K562 (cell line): Measurements from ENCODE around the gene SESN3. TPM values are rescaled to one million over a fixed set of nuclear protein-coding genes. Genes with fewer than 3 reads are reported as not detected.

Experiments
- ATAC-seq: fragments of 200-7000 bp; cut with Tn5 transposase; 3 replicates; pipeline ENCODE4 v1.9.1; 2020; ENCODE audit warnings: moderate library complexity
- BruUV-seq: library from RNA; stranded (reverse); fragments of 400-500 nt; replicated peaks from 2 replicates; lab custom pipeline; 2021; lab: Mats Ljungman, UMichigan
- CTCF ChIA-PET: fragments of 300-600 bp; formaldehyde crosslinking; extraction: SDS; loops from one replicate; lab custom pipeline; 2021; ENCODE audit warnings: low intra/inter-chr PET ratio; lab: Yijun Ruan, JAX
- POLR2A ChIA-PET: fragments of 300-600, 350-650 bp; sonication (Branson Sonifier 250); formaldehyde crosslinking; extraction: SDS; loops from one replicate; lab custom pipeline; 2021; ENCODE audit warnings: antibody characterized with exemption, inconsistent platforms; lab: Yijun Ruan, JAX
- DNase-seq, 4 experiments: peaks; one replicate each; pipeline versions ENCODE4 v3.0.0 to v3.0.0-alpha.2; 2011 to 2018; ENCODE audit warnings: low spot score in 3 of 4, mixed read lengths in 3 of 4; ENCODE audit errors: extremely low read depth in 1 of 4
- FAIRE-seq: peaks from 2 replicates; lab custom pipeline; 2011; peaks lifted over from hg19 to GRCh38; lab: Jason Lieb, UNC
- H2AFZ ChIP-seq: 2 replicates; pipeline ENCODE4 v1.6.0; 2011; ENCODE audit warnings: low read depth, low read length, control low read depth, inconsistent platforms
- H3K27ac ChIP-seq: fragments of 200-600 bp; 3 replicates; pipeline ENCODE4 v1.8.0; 2011; ENCODE audit warnings: low read depth, mild to moderate bottlenecking, control low read depth, inconsistent platforms, low read length, moderate library complexity, mixed read lengths; ENCODE audit errors: extremely low read depth
- H3K27me3 ChIP-seq, 2 experiments: fragments of 300-600 bp in 1 of 2; 2 replicates in 1 of 2; 3 replicates in 1 of 2; pipeline versions ENCODE4 v1.6.0 to v1.8.0; 2011; ENCODE audit warnings: inconsistent platforms in 2 of 2, low read length in 2 of 2, mild to moderate bottlenecking in 1 of 2, mixed read lengths in 1 of 2, moderate library complexity in 1 of 2; ENCODE audit not compliant: control insufficient read depth in 2 of 2, insufficient read depth in 2 of 2
- H3K36me3 ChIP-seq: fragments of 300-600 bp; 3 replicates; pipeline ENCODE4 v1.8.0; 2011; ENCODE audit warnings: mild to moderate bottlenecking, low read length, inconsistent platforms; ENCODE audit not compliant: control insufficient read depth, insufficient read depth
- H3K4me1 ChIP-seq, 2 experiments: fragments of 200-600 bp in 1 of 2; replicated peaks in 1 of 2; 2 replicates in 1 of 2; 3 replicates in 1 of 2; pipeline versions ENCODE4 v1.5.1 to v1.8.0; 2011; ENCODE audit warnings: inconsistent platforms in 2 of 2, low read length in 2 of 2, mild to moderate bottlenecking in 1 of 2, mixed read lengths in 1 of 2, moderate library complexity in 1 of 2; ENCODE audit not compliant: control insufficient read depth in 2 of 2, insufficient read depth in 2 of 2
- H3K4me2 ChIP-seq: 2 replicates; pipeline ENCODE4 v1.6.1; 2011; ENCODE audit warnings: low read length, control low read depth, inconsistent platforms, mixed read lengths; ENCODE audit not compliant: insufficient read depth
- H3K4me3 ChIP-seq: fragments of 200-600 bp; sonication (generic), shearing (Covaris generic); 2 replicates; pipeline ENCODE4 v1.5.1; 2016; ENCODE audit warnings: control low read depth, inconsistent platforms
- H3K79me2 ChIP-seq: fragments of 200-600 bp; 3 replicates; pipeline ENCODE4 v1.8.0; 2011; ENCODE audit warnings: low read length, inconsistent platforms; ENCODE audit not compliant: control insufficient read depth, insufficient read depth
- H3K9ac ChIP-seq, 2 experiments: 2 replicates each; pipeline versions ENCODE4 v1.6.0 to v1.6.1; 2011; ENCODE audit warnings: low read depth in 2 of 2, low read length in 2 of 2, control low read depth in 1 of 2, inconsistent platforms in 1 of 2, mild to moderate bottlenecking in 1 of 2, mixed read lengths in 1 of 2; ENCODE audit not compliant: insufficient read depth in 1 of 2
- H3K9me1 ChIP-seq: one replicate; pipeline ENCODE4 v1.6.0; 2011; ENCODE audit warnings: inconsistent platforms, mild to moderate bottlenecking, low read length, moderate library complexity; ENCODE audit not compliant: control insufficient read depth, insufficient read depth
- H3K9me3 ChIP-seq: replicated peaks from 2 replicates; pipeline ENCODE4 v1.5.1; 2011; ENCODE audit warnings: low read depth, low read length, inconsistent platforms; ENCODE audit not compliant: control insufficient read depth, insufficient read depth
- H4K20me1 ChIP-seq: replicated peaks from 2 replicates; pipeline ENCODE4 v1.6.1; 2011; ENCODE audit warnings: low read length, inconsistent platforms, mixed read lengths; ENCODE audit not compliant: control insufficient read depth, insufficient read depth
- CSDE1 ChIP-seq, 2 experiments: fragments of 450-650 bp; IDR thresholded peaks; 2 replicates each; pipeline ENCODE4 v1.6.1; 2016; ENCODE audit warnings: mild to moderate bottlenecking in 1 of 2
- GATAD2A ChIP-seq: fragments of 450-650 bp; IDR thresholded peaks from 2 replicates; pipeline ENCODE4 v1.6.1; 2017
- MECOM ChIP-seq: fragments of 250-450 bp; sonication (Bioruptor Pico); IDR thresholded peaks from 2 replicates; pipeline ENCODE4 v1.8.0; 2022; ENCODE audit warnings: inconsistent platforms
- NFRKB ChIP-seq: fragments of 450-650 bp; IDR thresholded peaks from 2 replicates; pipeline ENCODE4 v1.6.1; 2016; ENCODE audit warnings: low read depth
- NR2C1 ChIP-seq, 2 experiments: fragments of 450-650 bp; IDR thresholded peaks; 2 replicates each; pipeline ENCODE4 v1.6.1; 2017; ENCODE audit warnings: mild to moderate bottlenecking in 2 of 2, antibody characterized with exemption in 1 of 2, inconsistent platforms in 1 of 2, missing compliant biosample characterization in 1 of 2, missing genetic modification characterization in 1 of 2
- PCBP1 ChIP-seq: fragments of 200-400 bp; formaldehyde crosslinking; IDR thresholded peaks from 2 replicates; pipeline ENCODE4 v1.6.1; 2018; ENCODE audit warnings: mild to moderate bottlenecking, low read depth, low read length; ENCODE audit not compliant: poor library complexity, severe bottlenecking
- PHB ChIP-seq: fragments of 250-450 bp; sonication (Bioruptor Pico); IDR thresholded peaks from 2 replicates; pipeline ENCODE4 v1.5.0; 2021
- SAFB2 ChIP-seq: fragments of 200-400 bp; formaldehyde crosslinking; IDR thresholded peaks from 2 replicates; pipeline ENCODE4 v1.6.1; 2018; ENCODE audit warnings: borderline replicate concordance, low read length, low read depth, moderate library complexity; ENCODE audit not compliant: severe bottlenecking
- SIRT6 ChIP-seq: IDR thresholded peaks from one replicate; pipeline ENCODE4 v1.6.1; 2012; ENCODE audit warnings: low read depth, mild to moderate bottlenecking, control low read depth, inconsistent platforms, low read length, moderate library complexity
- TGIF2 ChIP-seq: sonication (generic); formaldehyde crosslinking; IDR thresholded peaks from 2 replicates; pipeline ENCODE4 v1.8.1; 2022; ENCODE audit warnings: mild to moderate bottlenecking, missing genetic modification reagents, moderate library complexity
- THRB ChIP-seq: fragments of 450-650 bp; formaldehyde crosslinking; conservative IDR thresholded peaks from 2 replicates; pipeline ENCODE4 v1.4.0; 2022; ENCODE audit warnings: mild to moderate bottlenecking, missing genetic modification characterization
- ZNF121 ChIP-seq: sonication (generic); formaldehyde crosslinking; conservative IDR thresholded peaks from 2 replicates; pipeline ENCODE4 v1.8.0; 2022; ENCODE audit warnings: missing genetic modification reagents
- ZNF347 ChIP-seq: fragments of 450-650 bp; formaldehyde crosslinking; IDR thresholded peaks from 2 replicates; pipeline ENCODE4 v1.4.0; 2020; ENCODE audit warnings: low read depth, mild to moderate bottlenecking, moderate library complexity
- ZNF589 ChIP-seq: fragments of 200-800 bp; sonication (Bioruptor generic); IDR thresholded peaks from 2 replicates; pipeline ENCODE4 v1.6.1; 2016; ENCODE audit warnings: low read depth, missing genetic modification characterization, missing compliant biosample characterization
- ZNF668 ChIP-seq: fragments of 250-450 bp; sonication (Bioruptor Pico); IDR thresholded peaks from 2 replicates; pipeline ENCODE4 v1.8.0; 2022; ENCODE audit warnings: mild to moderate bottlenecking, inconsistent platforms
- ZNF740 ChIP-seq, 3 experiments: fragments of 200-800 bp in 1 of 3; sonication (Bioruptor generic) in 1 of 3; sonication (generic) in 1 of 3; formaldehyde crosslinking in 1 of 3; IDR thresholded peaks; 2 replicates each; pipeline versions ENCODE4 v1.6.1 to v1.8.0; 2016 to 2022; ENCODE audit warnings: mild to moderate bottlenecking in 2 of 3, missing compliant biosample characterization in 2 of 3, missing genetic modification characterization in 2 of 3, missing genetic modification reagents in 1 of 3
- WGBS: fragments of 100-300 bp; shearing (Covaris generic); methylation state at CpG from one replicate; pipeline ENCODE4 v1.1.6; 2016; ENCODE audit warnings: low coverage, mixed read lengths; ENCODE audit not compliant: insufficient coverage; ENCODE audit errors: missing lambda C conversion rate; 5-methylcytosine and 5-hydroxymethylcytosine counted together
- in situ Hi-C: fragments of 300-500 bp; cut with MboI; formaldehyde crosslinking; loops from 4 replicates; pipeline ENCODE4 v1.15.0; 2018; ENCODE audit warnings: inconsistent platforms, mixed read lengths
- intact Hi-C: fragments of 100-400 bp; cut with micrococcal nuclease; formaldehyde crosslinking; loops from 2 replicates; pipeline ENCODE4 v1.14.2; 2022
- polyA plus RNA-seq, 8 experiments: library from polyadenylated mRNA; depleted of rRNA in 4 of 8; stranded (reverse) in 5 of 8; unstranded in 3 of 8; fragments of >200 nt; fragmentation: Nextera tagmentation in 2 of 8; fragmentation: Illumina TruSeq in 1 of 8; extraction: Ambion mirVana in 2 of 8; extraction: Trizol in 1 of 8; gene quantifications; 2 replicates each; pipeline versions ENCODE4 v1.2.1 to v1.2.3, GENCODE V29; 2011 to 2014; ENCODE audit warnings: inconsistent platforms in 1 of 8, missing spikeins in 1 of 8
- total RNA-seq, 7 experiments: library from RNA; depleted of rRNA in 6 of 7; stranded (reverse); fragments of >200 nt in 6 of 7; fragmentation: Illumina TruSeq in 2 of 7; extraction: Trizol in 2 of 7; gene quantifications; 2 replicates each; pipeline versions ENCODE4 v1.2.1 to v1.2.3, GENCODE V29; 2011 to 2021; ENCODE audit warnings: low replicate concordance in 1 of 7
- TF ChIP-seq, protein P1 (sequence below): fragments of 150-350 bp; IDR thresholded peaks from 2 replicates; pipeline ENCODE4 v1.6.1; 2014; ENCODE audit warnings: low read depth, mild to moderate bottlenecking, low read length, borderline replicate concordance

The SESN3 gene
- total and polyA plus RNA-seq, 9 of the 15 experiments (the other 6 are each of a cell fraction or from before 2014, with no cell fraction given), result 0.44 to 2.6 (median 1.5) TPM

DNA sequence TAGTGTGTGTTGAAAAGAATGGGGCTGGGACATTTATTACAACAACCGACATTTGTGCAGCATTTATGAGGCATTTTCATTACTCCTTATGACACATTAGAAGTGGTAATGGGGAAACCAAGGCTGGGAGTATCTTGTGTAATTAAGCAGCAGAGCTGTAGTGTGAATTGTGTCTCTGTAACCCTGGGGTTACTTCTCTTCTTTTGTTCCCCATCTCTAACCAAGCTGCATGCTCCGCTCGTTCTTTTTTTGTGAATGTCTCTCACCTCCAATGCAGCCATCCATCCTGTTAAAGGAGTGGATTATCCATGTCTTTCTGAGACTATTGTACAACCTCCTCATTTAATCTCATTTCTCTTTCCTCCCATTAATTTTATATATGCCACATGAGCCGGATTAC lies 75.6 kb downstream of the SESN3 start:
- Histone ChIP-seq H3K9me1 (no peaks in the 10 kb centered on the region), H3K36me3 (no peaks in the 10 kb centered on the region), H3K4me2 (no peak overlapping the region), H3K27me3 (no peaks in the 10 kb centered on the region), H4K20me1 (no peaks in the 10 kb centered on the region), H2AFZ (no peak overlapping the region), H3K4me1 (peaks cover 17 to 26% of the 10 kb centered on the region in 2 experiments; a peak in 4 of 5 replicates), H3K79me2 (no peaks in the 10 kb centered on the region), H3K9ac (no peak overlapping the region), H3K4me3 (no peak overlapping the region), H3K9me3 (peaks cover 2% of the 10 kb centered on the region; the same call in 1 of the 2 replicates), H3K27ac (no peak overlapping the region)
- ATAC-seq, result no peak
- CTCF ChIA-PET, result interaction anchor here (1.6 to 1.8 kb wide), 2 partner anchors 550 to 610 kb away, joined by 7 to 8 read pairs; no protein-coding TSS in a partner anchor
- WGBS, result 87% methylated on average over 3 of the region's 4 CpGs
- FAIRE-seq, result no peak
- no peak for DNase-seq
- POLR2A ChIA-PET, result interaction anchor here (0.7 to 1.7 kb wide), 3 partner anchors 20 to 607 kb away, joined by 3 to 5 read pairs (median 4); no protein-coding TSS in a partner anchor
- intact Hi-C loops, result loop anchor here (10.0 kb wide), 1 partner anchor 209 kb away; no protein-coding TSS in a partner anchor
- BruUV-seq, result no TSS peak
- in situ Hi-C loops, result loop anchor here (10.0 kb wide), 1 partner anchor 149 kb away; no protein-coding TSS in a partner anchor
- TF ChIP-seq ZNF668 (CRISPR knock-in tag) (no peak), NFRKB (no peak), TGIF2 (CRISPR knock-in tag) (no peak), ZNF740 (CRISPR knock-in tag; IDR thresholded peaks at IDR 0.05) (no peak), ZNF740 (tag; IDR thresholded peaks at IDR 0.05) (no peak), NR2C1 (IDR thresholded peaks at IDR 0.05) (no peak), NR2C1 (tag; IDR thresholded peaks at IDR 0.05) (no peak), PHB (CRISPR knock-in tag) (no peak), GATAD2A (no peak), ZNF347 (CRISPR knock-in tag) (no peak), CSDE1 (IDR thresholded peaks at IDR 0.05) (no peak), SIRT6 (no peak), PCBP1 (no peak), ZNF121 (CRISPR knock-in tag) (no peak), SAFB2 (no peak), ZNF589 (CRISPR knock-in tag) (no peak), THRB (no peak), MECOM (CRISPR knock-in tag) (no peak)
- TF ChIP-seq, protein P1, sequence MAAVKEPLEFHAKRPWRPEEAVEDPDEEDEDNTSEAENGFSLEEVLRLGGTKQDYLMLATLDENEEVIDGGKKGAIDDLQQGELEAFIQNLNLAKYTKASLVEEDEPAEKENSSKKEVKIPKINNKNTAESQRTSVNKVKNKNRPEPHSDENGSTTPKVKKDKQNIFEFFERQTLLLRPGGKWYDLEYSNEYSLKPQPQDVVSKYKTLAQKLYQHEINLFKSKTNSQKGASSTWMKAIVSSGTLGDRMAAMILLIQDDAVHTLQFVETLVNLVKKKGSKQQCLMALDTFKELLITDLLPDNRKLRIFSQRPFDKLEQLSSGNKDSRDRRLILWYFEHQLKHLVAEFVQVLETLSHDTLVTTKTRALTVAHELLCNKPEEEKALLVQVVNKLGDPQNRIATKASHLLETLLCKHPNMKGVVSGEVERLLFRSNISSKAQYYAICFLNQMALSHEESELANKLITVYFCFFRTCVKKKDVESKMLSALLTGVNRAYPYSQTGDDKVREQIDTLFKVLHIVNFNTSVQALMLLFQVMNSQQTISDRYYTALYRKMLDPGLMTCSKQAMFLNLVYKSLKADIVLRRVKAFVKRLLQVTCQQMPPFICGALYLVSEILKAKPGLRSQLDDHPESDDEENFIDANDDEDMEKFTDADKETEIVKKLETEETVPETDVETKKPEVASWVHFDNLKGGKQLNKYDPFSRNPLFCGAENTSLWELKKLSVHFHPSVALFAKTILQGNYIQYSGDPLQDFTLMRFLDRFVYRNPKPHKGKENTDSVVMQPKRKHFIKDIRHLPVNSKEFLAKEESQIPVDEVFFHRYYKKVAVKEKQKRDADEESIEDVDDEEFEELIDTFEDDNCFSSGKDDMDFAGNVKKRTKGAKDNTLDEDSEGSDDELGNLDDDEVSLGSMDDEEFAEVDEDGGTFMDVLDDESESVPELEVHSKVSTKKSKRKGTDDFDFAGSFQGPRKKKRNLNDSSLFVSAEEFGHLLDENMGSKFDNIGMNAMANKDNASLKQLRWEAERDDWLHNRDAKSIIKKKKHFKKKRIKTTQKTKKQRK, result no peak
